Fibroblast of skin of back (primary cell): ENCODE measurements around the gene LEAP2.
A peak's percentile ranks its signal among the peaks of the same experiment; 100 is the strongest.
"Not testable (repeated sequence)": the region's sequence is repeated elsewhere in the genome, so short reads cannot be mapped to it uniquely, and the experiment has no call there.

Source experiments
- DNase-seq: peaks from one replicate; pipeline ENCODE4 v3.0.0-alpha.2; 2013

Gene LEAP2

DNA sequence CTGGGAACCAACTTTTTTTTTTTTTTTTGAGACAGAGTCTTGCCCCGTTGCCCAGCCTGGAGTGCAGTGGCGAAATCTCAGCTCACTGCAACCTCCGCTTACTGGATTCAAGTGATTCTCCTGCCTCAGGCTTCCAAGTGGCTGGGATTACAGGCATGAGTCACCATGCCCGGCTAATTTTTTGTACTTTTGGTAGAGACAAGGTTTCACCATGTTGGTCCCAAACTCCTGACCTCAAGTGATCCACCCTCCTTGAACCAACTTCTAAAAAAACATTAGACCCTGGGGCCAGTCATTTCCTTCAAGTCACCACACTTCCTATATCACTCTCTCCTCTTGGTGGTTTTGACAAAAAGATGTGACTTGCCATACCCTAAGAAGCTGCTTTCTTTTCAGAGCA lies 32.2 kb upstream of the LEAP2 start:
- no peak for DNase-seq

GRCh38 chr5:132848270-132848669 lies 25.2 kb upstream of the LEAP2 start:
- DNase-seq = no peak

DNA sequence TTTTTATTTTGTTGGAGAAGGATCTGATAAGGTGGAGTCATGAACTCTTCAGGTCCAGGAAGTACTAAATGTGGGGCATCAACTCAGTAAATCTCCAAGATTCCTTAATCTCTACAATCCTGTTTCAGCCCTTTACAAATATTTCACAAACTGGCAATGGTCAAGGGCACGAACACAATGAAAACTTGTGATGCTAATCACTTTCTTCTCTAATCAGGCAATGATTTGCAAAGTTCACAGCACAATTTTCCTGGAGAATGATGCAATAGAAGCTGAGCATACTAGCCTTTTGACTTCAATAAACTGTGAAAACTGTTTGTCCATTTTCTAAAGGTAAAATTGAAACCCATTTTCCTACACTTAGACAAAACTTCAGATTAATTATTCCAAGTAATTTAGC lies 24.1 kb upstream of the LEAP2 start:
- no peak for DNase-seq

GRCh38 chr5:132850066-132850465 lies 23.4 kb upstream of the LEAP2 start:
- DNase-seq = peak; percentile 42

DNA sequence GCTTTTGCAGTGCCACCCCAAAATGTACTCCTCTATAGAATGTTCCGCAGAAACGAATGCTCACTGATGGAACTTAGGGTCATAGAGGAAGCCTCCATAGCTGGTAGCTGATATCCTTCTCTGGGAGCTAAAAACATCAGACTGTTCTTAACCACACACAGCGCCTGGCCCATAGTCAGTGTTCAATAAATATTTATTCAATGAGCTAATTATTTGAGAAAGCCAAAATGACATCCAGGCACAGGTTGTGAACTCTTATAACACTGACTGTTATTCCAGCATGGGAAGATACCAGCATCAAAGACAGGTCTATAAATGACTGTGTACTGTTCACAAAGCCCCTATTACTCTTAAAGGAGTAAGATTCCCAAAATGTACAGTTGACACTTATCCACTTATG lies 20.1 kb upstream of the LEAP2 start:
- DNase-seq = no peak

- DNase-seq = no peak
These were observed 19.7 kb upstream of the LEAP2 start for GRCh38 chr5:132853790-132854189.

GRCh38 chr5:132854301-132854700 lies 19.2 kb upstream of the LEAP2 start:
- DNase-seq = no peak

DNA sequence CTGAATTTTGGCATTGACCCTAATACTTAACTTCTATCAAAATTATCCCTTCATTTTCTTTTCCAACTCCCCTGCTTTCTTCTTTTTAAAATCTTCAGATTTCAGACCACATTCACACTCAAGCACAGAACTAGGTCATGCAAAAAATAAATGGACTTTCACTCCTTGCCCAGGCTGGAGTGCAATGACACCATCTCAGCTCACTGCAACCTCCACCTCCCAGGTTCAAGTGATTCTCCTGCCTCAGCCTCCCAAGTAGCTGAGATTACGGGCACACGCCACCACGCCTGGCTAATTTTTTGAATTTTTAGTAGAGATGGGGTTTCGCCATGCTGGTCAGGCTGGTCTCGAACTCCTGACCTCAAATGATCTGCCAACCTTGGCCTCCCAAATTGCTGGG lies 18.5 kb upstream of the LEAP2 start:
- DNase-seq = not testable (repeated sequence)

GRCh38 chr5:132856011-132856410 lies 17.5 kb upstream of the LEAP2 start:
- no peak for DNase-seq

DNA sequence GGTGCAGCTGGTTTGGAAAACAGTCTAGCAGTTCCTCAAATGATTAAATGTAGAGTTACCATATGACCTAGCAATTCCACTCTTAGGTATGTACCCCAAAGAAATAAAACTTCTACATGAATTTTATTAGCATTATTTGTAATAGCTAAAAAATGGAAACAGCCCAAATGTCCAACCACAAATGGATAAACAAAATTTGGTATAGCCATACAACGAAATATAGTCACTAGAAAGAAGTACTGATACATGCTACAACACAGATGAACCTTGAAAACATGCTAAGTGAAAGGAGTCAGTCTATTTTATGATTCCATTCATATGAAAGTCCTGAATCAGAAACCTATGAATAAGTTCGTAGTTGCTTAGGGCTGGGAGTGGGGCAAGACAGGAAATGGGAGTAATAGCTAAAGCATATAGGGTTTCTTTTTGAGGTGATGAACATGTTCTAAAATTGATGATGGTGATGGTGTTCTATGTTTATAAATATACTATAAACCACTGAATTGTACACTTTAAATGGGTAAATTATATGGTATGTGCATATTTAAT lies 13.5 kb upstream of the LEAP2 start:
- no peak for DNase-seq

DNA sequence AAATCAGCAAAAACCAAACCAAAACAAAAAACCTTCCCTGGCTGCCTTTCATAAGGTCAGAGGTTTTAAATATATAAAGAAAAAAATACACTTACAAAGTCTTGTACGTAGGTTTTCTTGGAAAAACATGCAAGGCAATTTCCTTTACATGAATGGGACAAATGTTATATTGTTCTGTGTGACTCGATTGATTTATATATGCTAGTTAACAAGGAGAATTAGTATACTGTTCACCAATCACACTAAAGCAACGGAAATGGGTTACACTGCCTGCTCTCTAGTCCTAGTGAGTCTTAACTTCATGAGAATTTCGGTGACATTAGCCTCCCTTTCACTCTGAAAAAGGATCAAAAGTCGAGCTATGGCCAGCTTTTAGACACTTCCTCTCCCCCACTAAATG lies 12.7 kb upstream of the LEAP2 start:
- DNase-seq = no peak

DNA sequence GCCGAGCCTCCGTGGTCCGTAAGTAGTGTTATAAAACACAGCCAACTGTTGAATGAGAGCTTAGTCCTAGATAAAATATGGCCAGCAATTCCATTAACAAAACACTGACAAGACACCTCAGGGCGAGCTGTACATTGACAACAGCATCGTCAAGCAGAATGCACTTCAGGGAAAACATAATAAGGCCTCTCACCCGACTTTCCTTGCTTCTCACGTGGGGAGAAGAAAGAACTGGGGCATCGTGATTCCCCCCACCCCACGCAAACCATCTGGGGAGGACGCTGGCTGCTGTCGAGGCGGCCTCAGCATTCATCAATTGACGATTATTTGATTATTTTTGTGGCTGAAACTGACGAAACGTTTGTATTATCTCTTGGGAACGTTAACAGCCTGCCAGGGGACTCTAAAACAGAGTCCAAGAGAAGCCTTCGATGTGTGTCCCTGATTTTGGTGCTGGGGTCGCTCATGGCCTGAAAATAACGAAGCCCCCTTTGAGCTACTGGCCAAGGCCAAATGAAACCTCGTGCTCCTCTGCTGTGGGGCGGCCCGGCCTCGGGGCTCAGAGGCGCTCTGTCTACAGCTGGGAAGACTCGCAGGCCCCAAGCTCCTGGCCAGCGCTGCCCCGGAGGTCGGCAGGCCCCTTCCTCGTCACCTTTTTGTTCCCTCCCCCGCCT lies 7.7 kb upstream of the LEAP2 start:
- no peak for DNase-seq

- peak; percentile 100 for DNase-seq
These were observed 7.0 kb upstream of the LEAP2 start, which contains the start of the genes GDF9 and UQCRQ for GRCh38 chr5:132866342-132867045. Gene GDF9, minus strand, starts transcription at chr5:132866469. Its CDS starts 1,936 bp downstream, at chr5:132864533. Gene UQCRQ, plus strand, starts transcription at chr5:132866642. Its CDS starts 240 bp downstream, at chr5:132866882.

DNA sequence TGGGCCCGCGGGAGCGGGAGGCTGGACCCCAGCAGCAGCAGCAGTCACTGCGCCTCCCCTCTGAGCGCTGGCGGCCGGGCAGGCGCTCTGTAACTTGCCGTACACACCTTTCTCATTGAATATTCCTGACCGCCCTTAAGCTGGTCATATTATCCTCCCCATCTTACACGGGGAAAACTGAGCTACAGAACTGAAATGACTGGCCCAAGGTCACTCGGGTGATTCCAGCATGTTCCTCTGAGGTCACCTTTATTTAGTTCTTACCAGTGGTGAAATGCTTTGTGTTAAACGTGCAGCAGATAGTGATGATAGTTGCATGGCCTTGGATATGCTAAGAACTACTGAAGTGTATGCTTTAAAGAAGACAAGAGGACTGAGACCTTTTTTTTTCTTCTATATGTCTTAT lies 6.4 kb upstream of the LEAP2 start:
- no peak for DNase-seq

DNA sequence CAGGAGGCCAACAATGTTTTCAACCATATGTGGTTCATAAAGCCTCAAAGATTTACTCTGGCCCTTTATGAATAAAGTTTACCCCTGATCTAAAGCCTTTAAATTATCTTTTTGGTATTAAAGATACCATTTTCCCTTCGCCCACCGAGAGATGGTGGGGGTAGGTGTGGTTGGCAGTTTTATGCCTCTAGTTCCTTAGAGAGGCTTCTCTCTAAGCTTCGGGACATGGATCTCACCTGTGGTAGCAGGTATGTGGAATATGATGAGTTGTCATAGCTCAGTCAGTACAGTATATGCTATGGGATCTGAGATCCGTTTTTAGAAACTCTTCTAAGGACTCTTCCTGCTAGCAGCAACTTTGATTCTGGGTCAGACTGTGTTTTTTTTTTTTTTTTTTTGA lies 4.7 kb upstream of the LEAP2 start:
- no peak for DNase-seq

GRCh38 chr5:132870801-132871200 lies 2.7 kb upstream of the LEAP2 start:
- DNase-seq = no peak

GRCh38 chr5:132871459-132872284 lies 1.8 kb upstream of the LEAP2 start:
- DNase-seq = no peak

GRCh38 chr5:132872788-132873118 lies 715 bp upstream of the LEAP2 start:
- no peak for DNase-seq

GRCh38 chr5:132873930-132874271 lies 433 bp downstream of the LEAP2 start:
- DNase-seq = no peak

- DNase-seq = peak; percentile 57
These were observed 2.7 kb downstream of the LEAP2 start for GRCh38 chr5:132876020-132876759.

DNA sequence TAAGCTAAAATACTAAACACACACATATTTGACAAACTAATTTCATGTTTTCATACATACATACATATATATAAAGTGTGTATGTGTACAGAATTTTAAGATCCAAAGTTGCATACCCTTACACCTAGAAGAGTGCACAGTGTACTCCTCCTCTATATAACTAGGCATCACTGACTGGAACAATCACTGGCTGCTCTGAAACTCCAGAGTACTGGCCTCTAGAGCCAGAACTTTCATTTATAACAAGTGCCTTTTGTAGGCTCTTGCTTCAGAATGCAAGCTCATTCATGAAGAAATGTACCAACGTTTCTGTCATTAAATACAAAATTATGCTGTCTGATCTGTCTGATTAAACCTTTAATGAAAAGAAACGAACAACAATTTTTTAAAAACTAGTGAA lies 4.0 kb downstream of the LEAP2 start:
- no peak for DNase-seq

GRCh38 chr5:132877938-132878337 lies 4.5 kb downstream of the LEAP2 start:
- DNase-seq = peak; percentile 22
